A375 (cell line): Measurements from ENCODE around the gene KLHL17. TPM values are rescaled to one million over a fixed set of nuclear protein-coding genes. Genes with fewer than 3 reads are reported as not detected.

ENCODE experiments used
- small RNA-seq: library from RNA; depleted of rRNA; stranded (forward); fragments of <200 nt; gene quantifications from one replicate; pipeline ENCODE3, GENCODE V24; 2014
- total RNA-seq: library from RNA; depleted of rRNA; stranded (reverse); fragments of >200 nt; shearing (Covaris generic); gene quantifications from 2 replicates; pipeline ENCODE4 v1.2.3, GENCODE V29; 2014; rRNA removed

KLHL17 gene
- 12.8 and 18.9 TPM in 2 replicates for total RNA-seq

GRCh38 chr1:960363-961131 lies at the start of gene KLHL17:
Gene KLHL17 (plus strand): TSS chr1:960584. CDS start chr1:960694, 110 bp downstream.

GRCh38 chr1:923131-923990 lies 37.0 kb upstream of the KLHL17 start, which contains the start of gene SAMD11:
Gene SAMD11 (plus strand): TSS chr1:923923. CDS start chr1:924432, 509 bp downstream.

GRCh38 chr1:958823-959730 lies 1.3 kb upstream of the KLHL17 start, which contains the start of gene NOC2L:
Gene NOC2L (minus strand): TSS chr1:959256. CDS start chr1:959240, 16 bp downstream.

GRCh38 chr1:966135-966703 lies 5.8 kb downstream of the KLHL17 start, which contains the start of gene PLEKHN1:
Gene PLEKHN1 (plus strand): TSS chr1:966482. CDS start chr1:966532, 50 bp downstream.

GRCh38 chr1:981955-982558 lies 21.7 kb downstream of the KLHL17 start, which contains the start of gene PERM1:
Gene PERM1 (minus strand): TSS chr1:982093. CDS start chr1:981029, 1,064 bp downstream.

GRCh38 chr1:999725-1000356 lies 39.5 kb downstream of the KLHL17 start, which contains the start of gene HES4:
Gene HES4 (minus strand): TSS chr1:1000097. CDS start chr1:999973, 124 bp downstream.

GRCh38 chr1:1013105-1013921 lies 52.9 kb downstream of the KLHL17 start, which contains the start of gene ISG15:
Gene ISG15 (plus strand): TSS chr1:1013497. CDS start chr1:1013574, 77 bp downstream.

Small RNA genes lying within 50 kb of the gene (small RNA-seq; reads per million reads assigned to genes)
- gene AL645608.3, result not detected
- gene AL645608.4, result not detected

Other genes starting within 250 kb of the KLHL17 start
- gene SAMD11, start 36.7 kb upstream of the KLHL17 start, total RNA-seq, result 4.6 and 7.6 TPM in 2 replicates
- gene NOC2L, start 1.3 kb upstream of the KLHL17 start, total RNA-seq, result 329 and 349 TPM in 2 replicates
- 4.0 and 4.1 TPM in 2 replicates for gene PLEKHN1, start 5.9 kb downstream of the KLHL17 start, total RNA-seq
- 0.27 and 0.38 TPM in 2 replicates for gene PERM1, start 21.5 kb downstream of the KLHL17 start, total RNA-seq
- gene HES4, start 39.5 kb downstream of the KLHL17 start, total RNA-seq, result 63.6 and 83.1 TPM in 2 replicates
- 26.2 and 29.1 TPM in 2 replicates for gene ISG15, start 52.9 kb downstream of the KLHL17 start, total RNA-seq
- 94.2 and 99.7 TPM in 2 replicates for gene AGRN, start 59.5 kb downstream of the KLHL17 start, total RNA-seq
- gene RNF223, start 113.7 kb downstream of the KLHL17 start, total RNA-seq, result 0.56 TPM in 1 of 2 replicates, not detected in the other
- gene C1orf159, start 155.5 kb downstream of the KLHL17 start, total RNA-seq, result 20.3 and 23.0 TPM in 2 replicates
- not detected in 2 replicates for gene TTLL10, start 213.3 kb downstream of the KLHL17 start, total RNA-seq
- gene TNFRSF18, start 246.0 kb downstream of the KLHL17 start, total RNA-seq, result not detected in 2 replicates